Left renal pelvis (tissue), 4 donors: Measurements from ENCODE around the gene IL10RB. TPM values are rescaled to one million over a fixed set of nuclear protein-coding genes. Genes with fewer than 3 reads are reported as not detected.
A peak's percentile ranks its signal among the peaks of the same experiment; 100 is the strongest.

Experiments used
- DNase-seq, 4 donors: peaks; one replicate each; pipeline ENCODE4 v3.0.0-alpha.2; 2013; ENCODE audit warnings: low read depth in 4 of 4, low spot score in 3 of 4
- polyA plus RNA-seq, 4 donors: library from polyadenylated mRNA; unstranded; fragments of 120-200 nt; gene quantifications; one replicate each; pipeline ENCODE4 v1.2.1, GENCODE V29; 2013; ENCODE audit not compliant: insufficient read length in 4 of 4

Gene IL10RB
- polyA plus RNA-seq, 4 donors: 25.0 to 36.2 (median 29.1) TPM

GRCh38 chr21:33324291-33325221 is 58.4 kb downstream of the IL10RB start, which contains the start of gene IFNAR1:
TSS of gene IFNAR1 (plus strand) at chr21:33324970. CDS start at chr21:33325056, 86 bp downstream.
- DNase-seq: peak; percentile 92 to 95 (median 93)

- DNase-seq: peak in 2 of 4 donors; percentile 43 to 47
Observed at GRCh38 chr21:33325222-33326067, 59.3 kb downstream of the IL10RB start.

- no peak for DNase-seq
Observed at GRCh38 chr21:33327326-33327725, 61.2 kb downstream of the IL10RB start.

- DNase-seq: no peak
Observed at GRCh38 chr21:33327792-33328433, 61.7 kb downstream of the IL10RB start.

- no peak for DNase-seq
Observed at GRCh38 chr21:33330726-33331125, 64.6 kb downstream of the IL10RB start.

GRCh38 chr21:33332143-33332542 is 66.0 kb downstream of the IL10RB start:
- DNase-seq: no peak

- DNase-seq: no peak
Observed at GRCh38 chr21:33334191-33334590, 68.0 kb downstream of the IL10RB start.

- DNase-seq: no peak
Observed at GRCh38 chr21:33334824-33335223, 68.7 kb downstream of the IL10RB start.

- no peak for DNase-seq
Observed at GRCh38 chr21:33339135-33339534, 73.0 kb downstream of the IL10RB start.

GRCh38 chr21:33339918-33340317 is 73.8 kb downstream of the IL10RB start:
- no peak for DNase-seq

- DNase-seq: no peak
Observed at GRCh38 chr21:33345751-33346238, 79.6 kb downstream of the IL10RB start.

Other genes starting within 250 kb of the IL10RB start
- not detected for gene OLIG2, start 240.4 kb upstream of the IL10RB start, polyA plus RNA-seq
- gene OLIG1, start 196.2 kb upstream of the IL10RB start, polyA plus RNA-seq: under 1 TPM in 2 of 4 donors, not detected in 2; 0.16 to 0.31 TPM
- 10 to 100 TPM; 17.8 to 19.9 (median 18.1) TPM for gene IFNAR2, start 36.4 kb upstream of the IL10RB start, polyA plus RNA-seq
- 10 to 100 TPM; 33.8 to 43.1 (median 37.7) TPM for gene IFNAR1, start 58.6 kb downstream of the IL10RB start, polyA plus RNA-seq
- gene IFNGR2, start 137.0 kb downstream of the IL10RB start, polyA plus RNA-seq: 100 to 1,000 TPM in 1 of 4 donors, 10 to 100 TPM in 3; 72.6 to 141 (median 88.9) TPM
- 10 to 100 TPM; 42.1 to 68.4 (median 58.5) TPM for gene TMEM50B, start 213.6 kb downstream of the IL10RB start, polyA plus RNA-seq
- gene DNAJC28, start 225.3 kb downstream of the IL10RB start, polyA plus RNA-seq: 1 to 10 TPM; 2.0 to 5.9 (median 5.2) TPM